ENCODE results near the gene U2AF2. TPM values are rescaled to one million over a fixed set of nuclear protein-coding genes. Genes with fewer than 3 reads are reported as not detected.

U2AF2 gene
- total RNA-seq, 1 donor from 2014 or later, result 216 TPM

GRCh38 chr19:55676889-55677505, 22.2 kb downstream of the U2AF2 start:
- H3K36me3 Mint-ChIP-seq (ENCODE audit: unreplicated experiment), result no peaks in the 10 kb centered on the region

DNA sequence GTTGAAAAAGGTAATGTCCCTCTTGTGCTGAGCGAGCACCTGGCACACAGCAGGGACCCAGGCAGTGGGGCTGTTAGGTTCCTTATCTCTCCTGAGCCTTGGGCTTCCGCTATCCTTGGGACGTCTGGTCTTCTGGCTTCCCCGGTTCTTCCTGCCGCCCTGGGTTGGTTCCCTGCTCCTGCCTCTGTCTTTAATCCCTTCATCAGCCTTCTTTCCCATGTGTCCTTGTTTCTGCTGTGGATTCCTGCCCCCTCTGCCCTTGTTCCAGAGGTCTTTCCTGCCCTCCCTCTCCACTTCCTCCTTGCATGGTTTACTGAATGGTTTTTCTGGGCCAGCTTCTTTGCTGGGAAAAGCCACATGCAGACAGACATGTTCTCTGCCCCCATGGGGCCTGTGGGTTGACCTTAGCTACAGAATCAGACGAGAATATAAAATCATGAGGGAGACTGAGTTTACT, 22.8 kb downstream of the U2AF2 start:
- no peak for DNase-seq
- Mint-ChIP-seq H3K36me3 (ENCODE audit: unreplicated experiment) (no peaks in the 10 kb centered on the region), H3K27me3 (ENCODE audit: unreplicated experiment) (peaks cover 7% of the 10 kb centered on the region), H3K4me3 (ENCODE audit: unreplicated experiment) (peak overlapping the region; percentile 49), H3K27ac (ENCODE audit: unreplicated experiment) (no peak overlapping the region), H3K4me1 (ENCODE audit: low read depth, unreplicated experiment) (peaks cover 8% of the 10 kb centered on the region), H3K9me3 (ENCODE audit: unreplicated experiment) (peaks cover 13% of the 10 kb centered on the region)
- TF ChIP-seq, protein P1, sequence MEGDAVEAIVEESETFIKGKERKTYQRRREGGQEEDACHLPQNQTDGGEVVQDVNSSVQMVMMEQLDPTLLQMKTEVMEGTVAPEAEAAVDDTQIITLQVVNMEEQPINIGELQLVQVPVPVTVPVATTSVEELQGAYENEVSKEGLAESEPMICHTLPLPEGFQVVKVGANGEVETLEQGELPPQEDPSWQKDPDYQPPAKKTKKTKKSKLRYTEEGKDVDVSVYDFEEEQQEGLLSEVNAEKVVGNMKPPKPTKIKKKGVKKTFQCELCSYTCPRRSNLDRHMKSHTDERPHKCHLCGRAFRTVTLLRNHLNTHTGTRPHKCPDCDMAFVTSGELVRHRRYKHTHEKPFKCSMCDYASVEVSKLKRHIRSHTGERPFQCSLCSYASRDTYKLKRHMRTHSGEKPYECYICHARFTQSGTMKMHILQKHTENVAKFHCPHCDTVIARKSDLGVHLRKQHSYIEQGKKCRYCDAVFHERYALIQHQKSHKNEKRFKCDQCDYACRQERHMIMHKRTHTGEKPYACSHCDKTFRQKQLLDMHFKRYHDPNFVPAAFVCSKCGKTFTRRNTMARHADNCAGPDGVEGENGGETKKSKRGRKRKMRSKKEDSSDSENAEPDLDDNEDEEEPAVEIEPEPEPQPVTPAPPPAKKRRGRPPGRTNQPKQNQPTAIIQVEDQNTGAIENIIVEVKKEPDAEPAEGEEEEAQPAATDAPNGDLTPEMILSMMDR (IDR thresholded peaks at IDR 0.05; ENCODE audit: partially characterized antibody, unreplicated experiment), result no peak

More at GRCh38 chr19:55676889-55677505, 22.2 kb downstream of the U2AF2 start:
- peak overlapping the region; percentile 28 for H3K27ac Mint-ChIP-seq (ENCODE audit: unreplicated experiment)
- H3K4me3 Mint-ChIP-seq (ENCODE audit: unreplicated experiment), result peak overlapping the region; percentile 98
- DNase-seq, result no peak
- H3K9me3 Mint-ChIP-seq (ENCODE audit: unreplicated experiment), result peaks cover 15% of the 10 kb centered on the region
- H3K4me1 Mint-ChIP-seq (ENCODE audit: low read depth, unreplicated experiment), result peaks cover 12% of the 10 kb centered on the region
- TF ChIP-seq, protein P1 (IDR thresholded peaks at IDR 0.05; ENCODE audit: partially characterized antibody, unreplicated experiment), result no peak
- peaks cover 7% of the 10 kb centered on the region for H3K27me3 Mint-ChIP-seq (ENCODE audit: unreplicated experiment)

- Mint-ChIP-seq H3K27me3 (ENCODE audit: unreplicated experiment) (peaks cover 7% of the 10 kb centered on the region), H3K4me3 (ENCODE audit: unreplicated experiment) (no peak overlapping the region), H3K4me1 (ENCODE audit: low read depth, unreplicated experiment) (peaks cover 8% of the 10 kb centered on the region), H3K36me3 (ENCODE audit: unreplicated experiment) (no peaks in the 10 kb centered on the region), H3K9me3 (ENCODE audit: unreplicated experiment) (peaks cover 13% of the 10 kb centered on the region), H3K27ac (ENCODE audit: unreplicated experiment) (no peak overlapping the region)
- no peak for DNase-seq
- TF ChIP-seq, protein P1 (IDR thresholded peaks at IDR 0.05; ENCODE audit: partially characterized antibody, unreplicated experiment), result no peak
Measured at GRCh38 chr19:55678121-55678671, 23.4 kb downstream of the U2AF2 start.

DNA sequence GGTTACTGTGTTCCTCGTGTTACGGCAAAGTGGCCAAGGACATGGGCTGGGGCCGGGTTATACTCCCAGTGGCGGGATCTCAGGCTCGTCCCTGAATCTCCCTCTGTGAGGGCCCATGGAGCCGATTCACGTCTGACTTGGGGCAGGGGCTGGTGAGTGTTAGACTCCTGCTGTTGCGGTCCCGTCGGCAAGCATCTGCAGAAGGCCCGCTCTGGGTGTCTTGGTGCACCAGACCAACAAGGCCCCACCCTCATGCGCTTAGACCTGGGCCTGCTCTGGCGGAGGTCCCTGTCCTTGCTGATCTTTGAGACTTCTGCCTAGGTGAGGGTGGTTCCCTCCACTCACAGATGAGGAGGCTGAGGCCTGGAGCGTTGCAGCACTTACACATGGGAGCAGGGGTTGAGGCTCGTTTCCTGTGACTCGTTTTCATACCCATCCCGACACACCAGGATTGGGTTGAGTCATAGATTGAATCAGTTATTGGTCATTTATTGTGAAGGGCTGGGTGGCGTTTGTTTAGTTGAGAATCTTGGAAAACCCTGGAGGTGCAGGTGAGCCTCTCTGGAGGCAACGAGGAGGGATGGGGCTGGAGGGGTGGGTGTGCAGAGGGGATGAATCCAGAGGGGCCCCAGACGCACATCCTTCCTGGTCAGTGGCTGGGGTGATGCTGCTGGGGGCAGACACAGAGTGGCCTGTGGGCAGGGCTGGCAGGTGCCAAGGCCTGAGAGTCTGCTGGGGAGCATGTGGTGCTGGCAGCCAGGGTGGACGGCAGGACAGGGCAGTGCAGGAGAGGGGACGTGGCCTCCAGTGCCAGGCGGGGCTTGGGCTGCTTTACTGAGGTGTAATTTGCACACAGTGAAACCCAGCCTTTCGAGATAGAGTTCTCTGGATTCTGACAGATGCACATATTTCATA, 24.8 kb downstream of the U2AF2 start:
- Mint-ChIP-seq H3K27ac (ENCODE audit: unreplicated experiment) (no peak overlapping the region), H3K4me3 (ENCODE audit: unreplicated experiment) (no peak overlapping the region), H3K4me1 (ENCODE audit: low read depth, unreplicated experiment) (peaks cover 8% of the 10 kb centered on the region)

More for the DNA sequence above, 24.8 kb downstream of the U2AF2 start:
- Mint-ChIP-seq H3K27me3 (ENCODE audit: unreplicated experiment) (peaks cover 3% of the 10 kb centered on the region), H3K9me3 (ENCODE audit: unreplicated experiment) (peaks cover 7% of the 10 kb centered on the region), H3K36me3 (ENCODE audit: unreplicated experiment) (no peaks in the 10 kb centered on the region)
- TF ChIP-seq, protein P1 (IDR thresholded peaks at IDR 0.05; ENCODE audit: partially characterized antibody, unreplicated experiment), result no peak
- DNase-seq, result no peak

Measured in glutamatergic neuron (in vitro differentiated cells).